ENCODE results near the gene AOC3. TPM values are rescaled to one million over a fixed set of nuclear protein-coding genes. Genes with fewer than 3 reads are reported as not detected.
"Not testable (repeated sequence)": the region's sequence is repeated elsewhere in the genome, so short reads cannot be mapped to it uniquely, and the experiment has no call there.

AOC3 gene
- polyA plus RNA-seq, 10 donors = 15.8 to 25.3 (median 17.4) TPM

GRCh38 chr17:42891539-42892152 lies 40.6 kb downstream of the AOC3 start:
- peak in 2 of 3 donors; percentile 39 to 42 for DNase-seq

- peak in 2 of 3 donors; percentile 33 to 49 for DNase-seq
Measured at GRCh38 chr17:42893359-42893758, 42.4 kb downstream of the AOC3 start.

GRCh38 chr17:42894283-42895184 lies 43.5 kb downstream of the AOC3 start:
- DNase-seq = no peak

GRCh38 chr17:42895185-42895555 lies 44.2 kb downstream of the AOC3 start:
- DNase-seq = peak; percentile 23 to 66 (median 59)

- DNase-seq = no peak
Measured at GRCh38 chr17:42898147-42898811, 47.3 kb downstream of the AOC3 start.

GRCh38 chr17:42899981-42900380 lies 49.0 kb downstream of the AOC3 start:
- not testable (repeated sequence) for DNase-seq

- no peak for DNase-seq
Measured at GRCh38 chr17:42900460-42901331, 49.7 kb downstream of the AOC3 start, which contains the start of gene G6PC1. Gene G6PC1, plus strand, starts transcription at chr17:42900799. Its CDS starts 78 bp downstream, at chr17:42900877.

- no peak for DNase-seq
Measured at GRCh38 chr17:42901535-42902229, 50.7 kb downstream of the AOC3 start.

- no peak for DNase-seq
Measured at GRCh38 chr17:42904110-42904469, 53.1 kb downstream of the AOC3 start.

- DNase-seq = no peak
Measured at GRCh38 chr17:42906772-42907446, 55.9 kb downstream of the AOC3 start.

Other genes starting within 250 kb of the AOC3 start
- 10 to 100 TPM; 26.0 to 36.0 (median 32.1) TPM for gene RETREG3, start 241.8 kb upstream of the AOC3 start, polyA plus RNA-seq (ENCODE audit: insufficient read length in 10 of 10)
- 10 to 100 TPM; 29.7 to 39.5 (median 34.5) TPM for gene TUBG1, start 241.5 kb upstream of the AOC3 start, polyA plus RNA-seq (ENCODE audit: insufficient read length in 10 of 10)
- 10 to 100 TPM in 9 of 10 donors, 1 to 10 TPM in 1; 9.7 to 21.2 (median 12.6) TPM for gene TUBG2, start 191.9 kb upstream of the AOC3 start, polyA plus RNA-seq (ENCODE audit: insufficient read length in 10 of 10)
- 10 to 100 TPM; 23.6 to 41.7 (median 35.5) TPM for gene PLEKHH3, start 174.2 kb upstream of the AOC3 start, polyA plus RNA-seq (ENCODE audit: insufficient read length in 10 of 10)
- 1 to 10 TPM in 7 of 10 donors, under 1 TPM in 3; 0.71 to 2.1 (median 1.6) TPM for gene CCR10, start 169.4 kb upstream of the AOC3 start, polyA plus RNA-seq (ENCODE audit: insufficient read length in 10 of 10)
- 10 to 100 TPM; 10.2 to 15.7 (median 11.9) TPM for gene CNTNAP1, start 168.7 kb upstream of the AOC3 start, polyA plus RNA-seq (ENCODE audit: insufficient read length in 10 of 10)
- 10 to 100 TPM; 15.5 to 31.4 (median 19.0) TPM for gene EZH1, start 106.2 kb upstream of the AOC3 start, polyA plus RNA-seq (ENCODE audit: insufficient read length in 10 of 10)
- gene RAMP2, start 90.0 kb upstream of the AOC3 start, polyA plus RNA-seq (ENCODE audit: insufficient read length in 10 of 10) = 10 to 100 TPM; 56.8 to 86.9 (median 73.2) TPM
- gene VPS25, start 77.8 kb upstream of the AOC3 start, polyA plus RNA-seq (ENCODE audit: insufficient read length in 10 of 10) = 10 to 100 TPM; 26.0 to 38.5 (median 31.9) TPM
- 1 to 10 TPM in 3 of 10 donors, under 1 TPM in 7; 0.31 to 1.3 (median 0.54) TPM for gene WNK4, start 70.6 kb upstream of the AOC3 start, polyA plus RNA-seq (ENCODE audit: insufficient read length in 10 of 10)
- gene COA3, start 52.5 kb upstream of the AOC3 start, polyA plus RNA-seq (ENCODE audit: insufficient read length in 10 of 10) = 10 to 100 TPM; 48.5 to 61.5 (median 57.3) TPM
- gene CNTD1, start 52.3 kb upstream of the AOC3 start, polyA plus RNA-seq (ENCODE audit: insufficient read length in 10 of 10) = 1 to 10 TPM in 3 of 10 donors, under 1 TPM in 7; 0.46 to 1.5 (median 0.74) TPM
- 10 to 100 TPM; 38.4 to 54.3 (median 46.2) TPM for gene BECN1, start 26.9 kb upstream of the AOC3 start, polyA plus RNA-seq (ENCODE audit: insufficient read length in 10 of 10)
- gene PSME3, start 17.8 kb upstream of the AOC3 start, polyA plus RNA-seq (ENCODE audit: insufficient read length in 10 of 10) = 10 to 100 TPM; 47.7 to 71.6 (median 55.8) TPM
- 1 to 10 TPM in 2 of 10 donors, under 1 TPM in 8; 0.59 to 1.4 (median 0.77) TPM for gene AOC2, start 6.6 kb upstream of the AOC3 start, polyA plus RNA-seq (ENCODE audit: insufficient read length in 10 of 10)
- gene G6PC1, start 49.6 kb downstream of the AOC3 start, polyA plus RNA-seq (ENCODE audit: insufficient read length in 10 of 10) = under 1 TPM in 1 of 10 donors, not detected in 9; 0.35 TPM
- gene AARSD1, start 113.3 kb downstream of the AOC3 start, polyA plus RNA-seq (ENCODE audit: insufficient read length in 10 of 10) = 10 to 100 TPM; 45.0 to 69.9 (median 48.3) TPM
- gene PTGES3L, start 128.9 kb downstream of the AOC3 start, polyA plus RNA-seq (ENCODE audit: insufficient read length in 10 of 10) = 10 to 100 TPM; 46.0 to 82.2 (median 70.7) TPM
- 1 to 10 TPM; 6.0 to 8.9 (median 7.5) TPM for gene RUNDC1, start 129.4 kb downstream of the AOC3 start, polyA plus RNA-seq (ENCODE audit: insufficient read length in 10 of 10)
- 1,000 to 10,000 TPM; 2,057 to 2,736 (median 2,428) TPM for gene RPL27, start 147.2 kb downstream of the AOC3 start, polyA plus RNA-seq (ENCODE audit: insufficient read length in 10 of 10)
- 1 to 10 TPM; 4.2 to 7.7 (median 6.5) TPM for gene IFI35, start 155.6 kb downstream of the AOC3 start, polyA plus RNA-seq (ENCODE audit: insufficient read length in 10 of 10)
- 10 to 100 TPM; 62.1 to 97.2 (median 77.5) TPM for gene VAT1, start 171.2 kb downstream of the AOC3 start, polyA plus RNA-seq (ENCODE audit: insufficient read length in 10 of 10)
- gene RND2, start 174.0 kb downstream of the AOC3 start, polyA plus RNA-seq (ENCODE audit: insufficient read length in 10 of 10) = 1 to 10 TPM in 5 of 10 donors, under 1 TPM in 5; 0.47 to 1.3 (median 0.93) TPM

Data from muscle of back (tissue), 11 donors.